ENCODE measurements around the gene UBTD2.

UBTD2 gene

GRCh38 chr5:172285226-172286143 lies 1.9 kb upstream of the UBTD2 start:
- no peak overlapping the region for H3K4me3 ChIP-seq (replicated peaks; ENCODE audit: low read depth, low read length)
- no peak for TF ChIP-seq CTCF (IDR thresholded peaks at IDR 0.05; ENCODE audit: insufficient read depth, low read length, poor library complexity, severe bottlenecking)
- no peaks in the 10 kb centered on the region for H3K27me3 ChIP-seq (replicated peaks; ENCODE audit: control insufficient read depth, insufficient read depth, low read length)
- DNase-seq (ENCODE audit: extremely low read depth, insufficient read length) = no peak
- no peaks in the 10 kb centered on the region for H3K36me3 ChIP-seq (ENCODE audit: control insufficient read depth, insufficient read depth, low read length)

- peak overlapping the region; percentile 69 for H3K4me3 ChIP-seq (replicated peaks; ENCODE audit: low read depth, low read length)
- TF ChIP-seq CTCF (IDR thresholded peaks at IDR 0.05; ENCODE audit: insufficient read depth, low read length, poor library complexity, severe bottlenecking) = no peak
- H3K27me3 ChIP-seq (replicated peaks; ENCODE audit: control insufficient read depth, insufficient read depth, low read length) = no peaks in the 10 kb centered on the region
- H3K36me3 ChIP-seq (ENCODE audit: control insufficient read depth, insufficient read depth, low read length) = no peaks in the 10 kb centered on the region; the same call in 1 of the 2 replicates
- DNase-seq (ENCODE audit: extremely low read depth, insufficient read length) = no peak
Observed at GRCh38 chr5:172284611-172284980, 1.0 kb upstream of the UBTD2 start.

GRCh38 chr5:172283862-172284610 lies 472 bp upstream of the UBTD2 start:
- DNase-seq (ENCODE audit: extremely low read depth, insufficient read length) = peak; percentile 86
- Histone ChIP-seq H3K4me3 (replicated peaks; ENCODE audit: low read depth, low read length) (peak overlapping the region; percentile 69), H3K27me3 (replicated peaks; ENCODE audit: control insufficient read depth, insufficient read depth, low read length) (no peaks in the 10 kb centered on the region), H3K36me3 (ENCODE audit: control insufficient read depth, insufficient read depth, low read length) (no peaks in the 10 kb centered on the region; the same call in 1 of the 2 replicates)
- no peak for TF ChIP-seq CTCF (IDR thresholded peaks at IDR 0.05; ENCODE audit: insufficient read depth, low read length, poor library complexity, severe bottlenecking)

GRCh38 chr5:172282272-172283019 lies 1.1 kb downstream of the UBTD2 start:
- DNase-seq (ENCODE audit: extremely low read depth, insufficient read length) = no peak
- Histone ChIP-seq H3K27me3 (replicated peaks; ENCODE audit: control insufficient read depth, insufficient read depth, low read length) (no peaks in the 10 kb centered on the region), H3K36me3 (ENCODE audit: control insufficient read depth, insufficient read depth, low read length) (no peaks in the 10 kb centered on the region; the same call in 1 of the 2 replicates), H3K4me3 (replicated peaks; ENCODE audit: low read depth, low read length) (peak overlapping the region; percentile 69)
- no peak for TF ChIP-seq CTCF (IDR thresholded peaks at IDR 0.05; ENCODE audit: insufficient read depth, low read length, poor library complexity, severe bottlenecking)

- no peak for DNase-seq (ENCODE audit: extremely low read depth, insufficient read length)
- Histone ChIP-seq H3K27me3 (replicated peaks; ENCODE audit: control insufficient read depth, insufficient read depth, low read length) (no peaks in the 10 kb centered on the region), H3K36me3 (ENCODE audit: control insufficient read depth, insufficient read depth, low read length) (no peaks in the 10 kb centered on the region; the same call in 1 of the 2 replicates), H3K4me3 (replicated peaks; ENCODE audit: low read depth, low read length) (peak overlapping the region; percentile 69)
- no peak for TF ChIP-seq CTCF (IDR thresholded peaks at IDR 0.05; ENCODE audit: insufficient read depth, low read length, poor library complexity, severe bottlenecking)
Observed at GRCh38 chr5:172281346-172281745, 2.2 kb downstream of the UBTD2 start.
